Stimulated activated naive CD4-positive, alpha-beta T cell treated with Interleukin-2 at 50 U/mL for 16 hours (primary cell): ENCODE results near the gene EXOC4.
"Not testable (repeated sequence)": the region's sequence is repeated elsewhere in the genome, so short reads cannot be mapped to it uniquely, and the experiment has no call there.

Experiments
- DNase-seq: peaks from one replicate; lab custom pipeline; 2025; lab: John Stamatoyannopoulos, UW

Gene EXOC4

DNA sequence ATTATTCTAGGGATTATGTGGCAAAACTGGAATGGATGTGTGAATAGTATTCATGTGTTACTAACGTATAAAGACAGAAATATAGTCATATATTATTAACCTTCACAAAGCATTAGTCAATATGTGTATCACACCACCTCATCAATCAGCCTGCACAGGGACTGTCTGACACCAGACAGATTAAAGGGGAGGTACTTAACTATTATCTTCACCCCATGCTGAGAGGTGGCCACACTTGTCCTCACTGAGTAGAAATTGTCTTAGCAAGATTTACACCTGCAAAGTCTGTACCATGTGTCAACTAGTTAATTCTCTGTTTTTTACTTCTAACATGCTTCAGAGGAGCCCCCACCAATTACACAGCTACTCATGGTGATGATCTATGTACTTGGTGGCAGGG lies 727.9 kb downstream of the EXOC4 start:
- DNase-seq = no peak

DNA sequence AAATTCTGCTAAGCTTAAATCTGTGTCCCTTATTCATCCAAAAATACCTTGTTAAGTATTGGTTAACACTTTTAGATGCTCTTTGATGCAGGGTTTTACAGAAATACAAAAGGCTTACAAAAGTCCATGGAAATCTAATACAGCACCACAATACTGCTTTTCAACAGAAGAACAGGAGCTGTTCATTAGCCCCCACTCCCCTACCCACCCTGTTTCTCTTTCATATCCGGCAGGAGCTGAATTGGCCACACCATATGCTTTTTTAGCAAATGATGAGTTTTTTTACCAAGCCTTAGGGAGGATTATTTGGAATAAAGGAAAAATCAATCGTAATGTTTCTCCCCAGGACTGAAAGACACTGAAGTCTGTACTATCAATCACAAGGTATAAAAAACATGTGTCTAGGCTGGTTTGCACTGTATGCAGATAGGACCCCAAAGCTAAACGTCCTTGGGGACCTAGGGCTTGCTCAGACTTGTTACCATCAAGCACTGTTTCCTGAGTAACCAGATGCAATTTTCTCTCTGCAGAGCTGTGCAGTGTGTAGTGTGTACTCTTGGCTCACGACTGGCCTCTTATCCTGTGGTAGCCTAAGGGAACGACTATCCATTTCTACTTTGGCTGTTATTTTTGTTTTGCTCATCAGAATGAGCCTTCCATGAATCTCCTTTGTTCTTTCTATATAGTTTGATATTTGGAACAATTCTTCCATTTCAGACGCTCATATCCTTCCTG lies 731.0 kb downstream of the EXOC4 start:
- no peak for DNase-seq

DNA sequence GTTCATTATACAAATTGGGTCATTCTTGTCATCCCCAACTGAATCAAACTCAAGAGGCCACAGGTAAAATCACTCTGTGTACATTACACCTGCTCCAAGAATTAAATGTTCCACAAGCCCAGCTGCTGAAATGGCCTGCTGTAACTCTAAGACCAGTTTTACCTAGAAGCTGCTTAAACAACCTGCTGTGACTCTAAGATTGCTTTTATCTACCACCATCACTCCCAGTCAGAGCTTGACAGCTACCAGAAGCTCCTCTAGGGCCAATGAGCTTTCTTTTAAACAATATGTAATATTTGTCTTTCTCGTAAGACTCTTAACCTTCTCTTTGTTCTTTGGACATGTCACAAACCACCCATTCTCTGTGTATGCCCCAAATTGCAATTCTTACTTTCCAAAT lies 732.4 kb downstream of the EXOC4 start:
- no peak for DNase-seq

DNA sequence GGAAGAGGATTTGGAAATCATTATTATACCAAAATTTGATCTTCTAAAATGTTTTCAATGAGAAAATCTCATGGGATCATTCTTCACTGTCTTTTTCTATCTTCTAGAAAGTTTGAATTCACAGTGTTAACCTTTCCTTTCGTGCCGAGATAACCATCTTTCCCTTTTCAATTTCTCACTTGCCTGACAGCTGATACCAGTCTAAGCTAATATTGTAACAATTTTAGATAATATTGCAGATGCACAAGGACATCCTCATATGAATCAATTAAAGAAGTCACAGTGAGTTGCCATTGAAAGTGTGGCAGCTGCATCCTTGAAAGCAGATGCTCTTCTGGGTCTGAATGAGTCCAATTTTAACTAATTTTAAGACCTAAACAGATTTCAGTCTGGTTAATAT lies 734.7 kb downstream of the EXOC4 start:
- DNase-seq = no peak

DNA sequence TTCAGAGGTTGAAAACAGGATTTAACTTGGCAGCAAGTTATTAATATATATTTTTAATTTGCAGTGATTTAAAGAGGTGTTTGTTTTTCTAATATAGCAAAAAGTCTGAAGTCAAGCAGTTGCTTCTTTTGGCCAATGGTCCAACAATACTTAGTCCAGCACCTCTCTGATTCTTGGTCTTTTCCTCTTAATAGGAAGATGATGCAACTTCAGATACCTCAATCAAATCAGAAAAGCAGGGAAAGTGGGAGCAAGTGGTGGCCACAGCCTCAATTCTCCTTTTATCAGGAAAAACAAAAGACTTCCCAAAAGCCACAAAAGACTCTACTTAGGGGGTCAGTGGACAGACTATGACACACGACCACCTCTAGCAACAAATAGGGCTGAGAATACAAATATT lies 740.7 kb downstream of the EXOC4 start:
- no peak for DNase-seq

DNA sequence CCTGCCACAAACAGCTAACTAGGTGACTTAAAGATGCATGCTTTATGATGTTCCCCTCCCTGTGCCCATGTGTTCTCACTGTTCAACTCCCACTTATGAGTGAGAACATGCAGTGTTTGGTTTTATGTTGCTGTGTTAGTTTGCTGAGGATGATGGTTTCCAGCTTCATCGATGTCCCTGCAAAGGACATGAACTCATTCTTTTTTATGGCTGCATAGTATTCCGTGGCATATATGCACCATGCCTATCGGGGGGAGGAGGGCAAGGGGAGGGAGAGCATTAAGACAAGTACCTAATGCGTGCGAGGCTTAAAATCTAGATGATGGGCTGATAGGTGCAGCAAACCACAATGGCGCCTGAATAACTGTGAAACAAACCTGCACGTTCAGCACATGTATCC lies 741.2 kb downstream of the EXOC4 start:
- not testable (repeated sequence) for DNase-seq

DNA sequence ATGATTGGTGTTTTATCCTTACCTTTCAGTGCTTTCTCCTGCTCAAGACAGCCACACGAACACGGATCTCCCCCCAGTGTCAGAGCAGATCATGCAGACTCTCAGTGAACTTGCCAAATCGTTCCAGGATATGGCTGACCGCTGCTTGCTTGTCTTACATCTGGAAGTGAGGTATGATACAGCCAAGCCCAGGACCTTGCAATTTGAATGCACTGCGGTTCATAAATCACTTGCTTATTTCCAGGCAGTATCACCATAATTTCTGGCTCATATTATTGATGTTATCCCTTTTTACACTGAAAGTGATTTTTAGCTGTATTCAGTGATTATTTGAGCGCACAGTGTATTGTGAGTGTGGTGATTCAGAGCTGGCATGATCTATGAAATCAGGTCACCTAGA lies 744.6 kb downstream of the EXOC4 start:
- no peak for DNase-seq

DNA sequence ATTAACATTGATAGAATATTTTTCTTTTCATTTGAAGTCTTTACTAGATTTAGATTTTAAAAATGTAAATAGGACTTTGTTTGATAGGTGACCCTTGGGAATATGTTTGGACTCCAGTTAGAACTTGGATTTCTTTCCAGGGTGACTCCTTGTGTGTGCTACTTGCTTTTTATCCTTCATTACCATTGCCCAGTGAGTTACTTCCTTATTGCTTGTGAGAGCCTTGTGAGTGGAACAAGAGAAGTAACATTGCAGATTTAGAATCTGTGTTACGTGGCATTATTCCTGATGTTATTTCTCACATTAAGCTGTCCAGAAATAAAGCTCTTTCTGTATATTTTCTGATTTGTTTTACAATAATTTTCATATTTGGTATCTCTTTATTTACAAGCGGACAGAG lies 746.3 kb downstream of the EXOC4 start:
- no peak for DNase-seq

DNA sequence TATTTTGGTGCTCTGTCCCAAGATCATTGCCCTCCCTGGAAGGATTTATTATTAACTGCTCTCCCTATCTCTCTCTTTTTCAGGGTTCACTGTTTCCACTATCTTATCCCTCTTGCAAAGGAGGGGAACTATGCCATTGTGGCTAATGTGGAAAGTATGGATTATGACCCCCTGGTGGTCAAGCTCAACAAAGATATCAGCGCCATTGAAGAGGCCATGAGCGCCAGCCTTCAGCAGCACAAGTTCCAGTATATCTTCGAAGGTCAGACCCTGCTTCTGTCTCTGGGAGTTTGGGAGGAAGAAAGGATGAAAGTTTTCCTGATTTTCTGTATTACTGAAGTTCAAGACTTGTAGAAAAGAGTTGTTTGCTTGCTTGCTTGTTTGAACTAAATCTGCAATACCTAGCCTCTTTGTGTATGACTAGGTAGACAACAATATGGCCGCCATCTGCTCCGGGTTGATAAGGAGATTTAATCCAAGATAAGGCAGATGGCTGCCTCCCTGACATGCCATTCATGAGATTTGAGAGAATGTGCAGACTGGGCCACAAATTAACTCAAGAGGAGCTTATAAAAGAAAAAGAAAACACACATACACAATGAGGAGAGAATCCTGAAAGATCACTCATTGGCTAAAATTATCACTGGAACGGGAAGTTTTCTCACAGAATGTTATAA lies 752.1 kb downstream of the EXOC4 start:
- no peak for DNase-seq

DNA sequence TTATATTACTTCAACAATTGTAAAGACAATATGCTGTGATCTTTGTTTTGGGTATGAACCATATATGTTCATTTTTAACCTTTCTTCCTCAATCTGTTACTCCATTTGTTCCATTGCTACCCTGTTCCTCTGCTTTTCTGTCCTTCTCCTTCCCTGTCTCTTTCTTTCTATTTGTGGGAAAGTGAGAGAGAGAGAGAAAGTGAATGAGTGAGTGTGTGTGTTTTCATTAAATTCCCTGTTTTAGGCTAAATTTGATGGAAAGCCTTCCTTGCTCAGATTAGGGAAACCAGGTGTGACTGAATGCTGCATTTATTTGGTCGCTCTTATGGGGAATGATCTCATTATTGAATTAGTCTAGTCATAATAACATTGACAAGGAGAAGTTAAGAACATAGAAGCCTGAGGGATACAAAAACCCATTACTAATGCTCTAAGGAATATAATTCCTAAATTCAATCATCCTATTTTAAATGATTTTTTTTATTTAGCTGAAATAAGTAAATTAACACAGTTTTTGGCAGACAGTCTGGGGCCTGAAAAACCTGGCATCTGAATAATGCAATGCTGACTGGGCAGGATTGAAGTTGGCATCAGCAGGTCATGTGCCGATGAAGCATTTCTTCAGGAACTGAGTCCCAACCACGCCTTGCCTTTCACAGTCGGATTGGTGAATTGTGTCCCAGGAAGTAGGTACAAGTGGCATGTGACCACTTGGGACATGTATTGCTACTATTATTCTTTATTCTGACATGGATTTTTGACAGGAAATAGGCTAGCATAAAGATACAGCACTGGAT lies 756.6 kb downstream of the EXOC4 start:
- no peak for DNase-seq

DNA sequence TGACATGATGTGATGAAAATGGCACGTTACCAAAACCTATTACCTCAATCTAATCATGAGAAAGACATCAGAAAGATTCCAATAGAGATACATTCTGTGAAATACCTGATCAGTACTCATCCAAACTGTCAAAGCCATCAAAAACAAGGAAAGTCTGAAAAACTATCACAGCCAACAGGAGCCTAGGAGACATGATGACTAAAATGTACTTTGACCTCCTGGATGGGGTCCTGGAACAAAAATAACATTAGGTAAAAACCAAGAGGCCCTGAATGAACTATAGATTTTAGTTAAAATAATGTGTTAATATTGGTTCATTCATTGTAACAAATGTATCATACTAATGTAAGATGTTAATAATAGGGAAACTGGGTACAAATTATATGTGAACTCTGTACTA lies 760.4 kb downstream of the EXOC4 start:
- no peak for DNase-seq

DNA sequence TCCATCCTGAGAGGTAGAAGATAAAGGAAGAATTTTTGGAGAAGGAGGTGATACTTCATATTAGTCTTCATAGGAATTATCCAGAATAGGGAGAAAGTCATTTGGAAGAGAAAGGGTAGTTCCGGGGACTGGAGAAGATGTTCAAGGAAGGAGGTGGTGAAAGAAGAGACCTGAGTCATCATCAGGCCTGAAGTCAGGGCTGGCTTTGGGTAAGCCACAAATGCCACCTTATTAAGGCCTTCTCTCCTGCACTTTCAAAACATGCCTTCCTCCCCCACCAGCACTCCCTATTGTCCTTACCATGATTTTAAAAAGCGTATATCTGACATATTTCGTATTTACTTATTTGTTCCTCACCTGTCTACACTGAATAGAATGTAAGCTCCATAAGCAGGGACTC lies 762.1 kb downstream of the EXOC4 start:
- DNase-seq = no peak

DNA sequence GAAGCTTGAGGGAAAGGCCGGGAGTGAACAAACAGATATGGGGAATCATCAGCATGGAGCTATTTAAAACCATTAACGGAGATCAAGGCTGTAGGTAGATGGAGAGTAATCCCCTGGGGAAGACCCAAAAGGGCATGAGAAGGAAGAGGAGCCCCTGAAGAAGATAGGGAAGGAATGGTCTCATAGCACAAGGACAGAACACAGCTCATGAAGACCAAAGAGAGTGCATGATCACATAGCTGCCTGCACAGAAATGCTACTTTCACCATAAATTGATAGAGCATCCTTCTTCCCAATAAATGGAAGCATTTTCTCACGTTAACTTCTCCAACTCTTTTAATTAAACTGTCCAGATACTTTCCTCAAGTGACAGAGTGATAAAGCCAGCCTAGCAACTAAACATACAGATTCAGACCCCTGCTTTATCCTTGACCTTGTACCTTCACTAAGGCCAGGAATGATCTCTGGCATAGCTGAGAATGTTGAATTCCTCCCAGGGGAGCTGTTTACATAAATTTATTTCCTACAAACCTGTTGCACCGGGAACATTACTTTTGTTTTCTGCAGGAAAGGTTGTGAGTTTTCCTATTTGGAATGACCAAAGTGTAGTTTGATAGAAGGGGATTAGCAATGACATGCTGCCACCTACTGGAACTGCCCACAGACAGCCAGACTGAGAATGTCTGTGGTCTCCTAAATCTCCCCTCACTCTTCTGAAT lies 763.5 kb downstream of the EXOC4 start:
- DNase-seq = no peak

DNA sequence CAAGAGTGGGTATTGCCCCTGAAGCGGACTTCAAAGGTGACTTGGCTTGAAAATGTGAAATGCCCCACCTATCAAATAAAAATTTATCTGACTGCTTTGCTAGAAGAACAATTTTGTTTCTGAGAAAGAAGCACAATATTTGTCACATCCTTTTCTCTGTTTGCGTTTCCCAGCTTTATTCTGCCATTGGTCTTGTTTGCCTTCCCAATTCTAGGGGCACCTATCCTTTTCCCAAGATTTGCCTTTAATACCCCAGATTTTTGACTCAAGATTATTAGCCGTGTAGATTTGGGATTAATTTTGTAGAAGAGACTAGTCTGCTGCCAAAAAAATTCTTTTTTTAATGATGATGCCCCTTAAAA lies 764.0 kb downstream of the EXOC4 start:
- DNase-seq = no peak

DNA sequence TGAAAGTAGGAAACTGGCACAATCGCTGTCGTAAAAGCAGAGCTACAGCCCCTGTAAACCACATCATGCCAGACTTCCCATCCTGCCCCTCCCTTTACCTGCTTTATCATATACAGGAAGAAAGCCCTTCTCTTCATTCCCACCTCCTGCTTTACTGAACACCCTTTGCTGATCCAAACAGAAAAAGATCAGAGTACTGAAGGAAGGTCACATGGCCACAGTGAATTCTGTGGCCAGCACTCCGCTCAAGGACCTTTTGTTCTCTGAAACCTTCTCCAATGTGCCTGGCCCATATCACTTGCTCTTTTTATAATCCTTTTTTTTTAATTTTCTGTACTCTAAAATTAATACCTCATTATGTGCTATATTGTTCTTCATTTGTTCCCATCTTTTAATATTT lies 765.4 kb downstream of the EXOC4 start:
- DNase-seq = no peak

DNA sequence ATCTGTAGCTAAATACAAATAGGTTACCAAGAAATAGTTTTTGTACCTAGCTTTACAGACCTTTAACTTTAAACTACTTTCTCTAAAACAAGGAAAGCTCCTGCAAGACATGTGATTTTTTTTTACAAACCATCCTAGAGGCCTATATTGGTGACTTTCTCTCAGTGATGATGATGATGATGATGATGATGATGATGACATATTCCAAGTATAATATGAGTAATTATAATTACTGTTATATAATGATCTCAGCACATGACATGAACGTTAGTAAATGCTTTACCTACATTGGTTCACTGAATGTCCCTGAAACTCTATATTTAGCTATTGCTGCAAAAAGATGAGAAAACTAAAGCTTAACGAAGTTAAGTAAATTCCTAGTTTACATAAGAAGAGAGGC lies 766.4 kb downstream of the EXOC4 start:
- no peak for DNase-seq

DNA sequence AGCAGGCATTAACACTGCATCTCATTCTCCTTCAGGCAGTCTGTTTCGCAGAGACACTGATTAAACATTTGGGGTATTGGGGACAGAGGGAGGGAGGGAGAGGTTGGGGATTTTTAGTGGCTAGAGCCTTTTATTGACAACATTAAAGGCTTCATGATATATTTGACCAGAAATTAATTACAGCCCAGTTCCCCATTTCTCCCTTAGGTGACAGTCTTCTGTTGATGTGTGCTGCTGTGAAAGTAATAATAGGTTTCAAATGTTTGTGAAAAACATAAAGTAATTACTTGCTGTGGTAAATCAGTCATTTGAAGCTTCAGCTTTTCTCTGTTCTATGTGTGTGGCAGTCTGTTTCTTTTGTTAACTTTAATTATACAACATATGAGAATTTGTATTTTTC lies 769.0 kb downstream of the EXOC4 start:
- no peak for DNase-seq

DNA sequence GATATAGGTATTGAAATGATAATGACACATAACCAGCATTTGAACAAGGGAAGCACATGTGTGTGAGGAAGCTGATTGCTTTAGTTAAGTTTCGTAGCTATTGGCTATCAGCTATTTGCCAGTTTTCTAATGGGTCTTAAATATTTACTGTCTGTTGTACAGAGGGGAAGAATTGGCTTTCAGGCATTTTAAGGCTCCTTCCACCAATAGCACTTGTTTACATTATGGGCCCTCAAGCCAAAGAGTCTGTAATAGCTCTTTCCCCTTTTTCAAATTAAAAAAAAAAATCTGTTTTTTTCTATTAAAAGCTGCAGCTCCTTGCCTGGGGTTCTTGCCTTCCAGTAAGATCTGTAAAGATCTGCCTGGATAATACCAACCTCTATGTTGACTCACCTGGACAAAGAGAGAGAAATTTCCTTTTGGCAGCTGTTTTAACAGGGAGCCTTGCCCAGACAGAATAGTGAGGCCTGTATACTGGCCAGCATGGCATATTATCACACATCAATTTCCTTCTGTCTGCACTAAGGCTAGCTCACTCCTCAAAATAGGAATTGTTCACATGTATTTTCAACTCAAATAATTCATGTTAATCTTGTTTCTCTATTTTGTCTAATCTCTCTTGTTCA lies 769.5 kb downstream of the EXOC4 start:
- DNase-seq = no peak

DNA sequence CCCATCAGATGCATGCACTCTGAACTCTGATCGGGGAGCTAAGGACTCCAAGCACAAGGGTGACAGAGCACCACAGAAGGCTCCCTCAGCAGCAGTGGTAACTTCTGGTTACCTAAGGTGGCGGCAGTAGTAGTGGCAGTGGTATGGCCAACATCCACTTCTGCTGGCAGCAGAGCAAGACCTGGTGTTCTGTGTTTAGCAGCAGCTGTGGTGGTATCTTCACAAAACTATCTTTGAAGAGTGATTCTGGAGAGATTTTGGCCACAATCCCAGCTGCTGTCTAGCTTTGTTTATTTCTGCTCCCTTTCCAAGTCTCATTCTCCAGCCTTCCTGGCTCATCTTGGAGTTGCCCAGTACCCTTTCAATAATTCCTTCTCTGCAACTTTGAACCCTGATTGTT lies 771.9 kb downstream of the EXOC4 start:
- DNase-seq = no peak

DNA sequence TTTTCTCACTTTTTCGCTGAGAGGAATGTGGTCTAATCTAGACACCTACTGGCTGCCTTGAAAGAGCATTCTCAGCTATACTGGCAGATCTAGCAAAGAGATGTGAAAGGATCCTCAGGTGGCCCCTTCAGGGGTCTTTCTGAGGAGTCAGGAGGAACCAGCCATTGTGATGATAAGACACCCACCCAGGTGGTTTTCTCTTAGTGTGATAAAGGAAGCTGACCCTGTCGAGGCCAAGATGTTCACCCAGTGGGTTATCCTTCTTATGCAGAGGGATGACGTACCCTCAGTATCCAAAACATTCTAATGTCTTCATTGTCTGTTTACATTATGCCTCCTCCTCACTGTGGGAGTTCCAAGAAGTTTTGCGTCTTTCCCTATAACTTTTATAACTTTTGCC lies 776.0 kb downstream of the EXOC4 start:
- DNase-seq = no peak

DNA sequence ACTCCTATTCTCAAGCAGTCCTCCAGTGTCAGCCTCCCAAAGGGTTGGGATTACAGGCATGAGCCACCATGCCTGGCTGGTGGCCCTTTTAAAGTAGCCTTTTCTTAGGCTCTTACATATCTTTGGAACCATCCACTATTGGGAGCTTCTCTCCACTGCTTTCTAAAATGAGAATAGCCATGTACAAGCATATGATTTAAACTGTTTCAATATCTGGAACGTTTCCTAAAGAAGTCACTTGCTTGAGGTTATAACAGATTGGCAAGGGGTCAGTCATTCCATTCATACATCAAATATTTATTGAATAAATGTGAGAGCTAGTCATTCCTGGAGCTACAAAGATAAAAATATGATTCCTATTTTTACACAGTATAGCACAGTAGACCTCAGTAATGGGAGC lies 776.9 kb downstream of the EXOC4 start:
- DNase-seq = no peak

DNA sequence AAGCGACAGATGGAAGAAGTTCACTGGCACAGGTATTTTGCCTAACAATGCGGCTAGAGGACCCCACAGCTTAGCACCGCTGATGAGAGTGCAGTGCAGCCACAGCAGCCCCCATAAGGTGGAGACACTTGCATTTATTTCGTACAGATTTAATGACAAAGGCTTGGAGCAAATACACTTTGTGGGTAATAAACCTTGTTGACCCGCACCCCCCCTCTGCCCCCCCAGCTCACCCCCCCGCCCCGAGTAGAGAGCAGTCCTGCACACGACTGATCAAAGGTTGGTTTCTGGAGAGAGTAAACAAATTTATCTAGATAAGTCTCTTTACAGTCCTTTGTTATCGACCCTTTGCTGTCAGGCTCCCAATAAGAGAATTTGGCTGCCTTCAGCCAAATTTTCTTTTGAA lies 777.6 kb downstream of the EXOC4 start:
- no peak for DNase-seq
